ENCODE measurements around the gene TM2D3. TPM values are rescaled to one million over a fixed set of nuclear protein-coding genes. Genes with fewer than 3 reads are reported as not detected.

The TM2D3 gene
- total and polyA plus RNA-seq, 10 of the 15 experiments (the other 5 are each of a cell fraction or from before 2014, with no cell fraction given): 28.3 to 84.5 (median 45.0) TPM

DNA sequence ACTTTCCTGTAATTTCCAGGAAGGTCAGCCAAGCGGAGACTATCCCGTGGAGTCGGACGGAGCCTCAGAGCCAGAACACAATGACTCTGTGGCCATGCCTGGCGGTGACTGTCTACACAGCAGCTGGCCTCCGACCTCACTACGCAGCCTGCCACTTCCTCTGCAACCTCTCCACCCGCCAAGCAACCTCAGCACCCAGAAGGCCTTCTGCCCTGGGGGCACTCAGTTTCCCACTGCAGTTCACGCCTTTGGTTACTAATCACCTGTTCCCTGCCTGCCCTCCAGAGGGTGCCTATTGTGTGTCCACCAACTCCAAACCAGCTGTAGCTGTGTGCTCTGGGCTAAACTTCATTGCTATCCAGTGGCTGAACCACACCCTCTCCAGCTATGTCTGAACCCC lies 44.0 kb downstream of the TM2D3 start:
- Histone ChIP-seq H3K79me2 (ENCODE audit: control insufficient read depth, insufficient read depth, low read length) (no peaks in the 10 kb centered on the region), H2AFZ (ENCODE audit: control insufficient read depth, low read depth, low read length) (no peak overlapping the region), H3K4me2 (ENCODE audit: control insufficient read depth, insufficient read depth) (no peak overlapping the region), H3K9ac (ENCODE audit: control insufficient read depth, insufficient read depth, low read length) (no peak overlapping the region), H3K27ac (ENCODE audit: control insufficient read depth, insufficient read depth) (no peak overlapping the region), H3K27me3 (replicated peaks in 1 of 2; ENCODE audit: control insufficient read depth in 2 of 2, insufficient read depth in 2 of 2, low read length in 1 of 2) (no peaks in the 10 kb centered on the region), H3K9me3 (replicated peaks; ENCODE audit: control insufficient read depth, insufficient read depth, low read length) (no peaks in the 10 kb centered on the region; the same call in 2 of the 3 replicates), H3K4me3 (no peak overlapping the region), H4K20me1 (ENCODE audit: control insufficient read depth, insufficient read depth) (no peaks in the 10 kb centered on the region), H3K4me1 (ENCODE audit: control insufficient read depth, insufficient read depth, low read length) (no peaks in the 10 kb centered on the region), H3K36me3 (ENCODE audit: control insufficient read depth in 2 of 2, insufficient read depth in 2 of 2, low read length in 1 of 2) (no peaks in the 10 kb centered on the region)
- CTCF ChIA-PET: interaction anchor here (0.7 to 0.9 kb wide), 2 partner anchors 9 to 33 kb away, joined by 3 read pairs; no protein-coding TSS in a partner anchor
- TF ChIP-seq ASH2L (IDR thresholded peaks at IDR 0.05; ENCODE audit: borderline replicate concordance, low read depth): no peak
- no peak for TF ChIP-seq WRNIP1 (IDR thresholded peaks at IDR 0.05; ENCODE audit: borderline replicate concordance, low read depth, low read length)
- TF ChIP-seq, protein P1, sequence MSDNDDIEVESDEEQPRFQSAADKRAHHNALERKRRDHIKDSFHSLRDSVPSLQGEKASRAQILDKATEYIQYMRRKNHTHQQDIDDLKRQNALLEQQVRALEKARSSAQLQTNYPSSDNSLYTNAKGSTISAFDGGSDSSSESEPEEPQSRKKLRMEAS (IDR thresholded peaks at IDR 0.05; ENCODE audit: low read depth, low read length): no peak
- TF ChIP-seq JUND (IDR thresholded peaks at IDR 0.05; ENCODE audit: low read depth, low read length): no peak
- TF ChIP-seq CHD1 (IDR thresholded peaks at IDR 0.05; ENCODE audit: low read depth, low read length): no peak
- TF ChIP-seq TARDBP (IDR thresholded peaks at IDR 0.05; ENCODE audit: borderline replicate concordance): no peak
- TF ChIP-seq CHD4 (IDR thresholded peaks at IDR 0.05): no peak
- TF ChIP-seq, protein P2, sequence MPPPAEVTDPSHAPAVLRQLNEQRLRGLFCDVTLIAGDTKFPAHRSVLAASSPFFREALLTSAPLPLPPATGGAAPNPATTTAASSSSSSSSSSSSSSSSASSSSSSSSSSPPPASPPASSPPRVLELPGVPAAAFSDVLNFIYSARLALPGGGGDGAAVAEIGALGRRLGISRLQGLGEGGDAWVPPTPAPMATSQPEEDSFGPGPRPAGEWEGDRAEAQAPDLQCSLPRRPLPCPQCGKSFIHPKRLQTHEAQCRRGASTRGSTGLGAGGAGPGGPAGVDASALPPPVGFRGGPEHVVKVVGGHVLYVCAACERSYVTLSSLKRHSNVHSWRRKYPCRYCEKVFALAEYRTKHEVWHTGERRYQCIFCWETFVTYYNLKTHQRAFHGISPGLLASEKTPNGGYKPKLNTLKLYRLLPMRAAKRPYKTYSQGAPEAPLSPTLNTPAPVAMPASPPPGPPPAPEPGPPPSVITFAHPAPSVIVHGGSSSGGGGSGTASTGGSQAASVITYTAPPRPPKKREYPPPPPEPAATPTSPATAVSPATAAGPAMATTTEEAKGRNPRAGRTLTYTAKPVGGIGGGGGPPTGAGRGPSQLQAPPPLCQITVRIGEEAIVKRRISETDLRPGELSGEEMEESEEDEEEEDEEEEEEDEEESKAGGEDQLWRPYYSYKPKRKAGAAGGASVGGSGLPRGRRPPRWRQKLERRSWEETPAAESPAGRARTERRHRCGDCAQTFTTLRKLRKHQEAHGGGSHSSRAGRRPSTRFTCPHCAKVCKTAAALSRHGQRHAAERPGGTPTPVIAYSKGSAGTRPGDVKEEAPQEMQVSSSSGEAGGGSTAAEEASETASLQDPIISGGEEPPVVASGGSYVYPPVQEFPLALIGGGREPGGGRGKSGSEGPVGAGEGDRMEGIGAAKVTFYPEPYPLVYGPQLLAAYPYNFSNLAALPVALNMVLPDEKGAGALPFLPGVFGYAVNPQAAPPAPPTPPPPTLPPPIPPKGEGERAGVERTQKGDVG (CRISPR knock-in tag; IDR thresholded peaks at IDR 0.05): no peak
- no peak for TF ChIP-seq MLLT1 (IDR thresholded peaks at IDR 0.05)
- TF ChIP-seq HDAC2 (IDR thresholded peaks at IDR 0.05): no peak
- no peak for TF ChIP-seq RBBP5 (conservative IDR thresholded peaks at IDR 0.05)
- no peak for TF ChIP-seq RB1 (IDR thresholded peaks at IDR 0.05; ENCODE audit: borderline replicate concordance)
- no peak for TF ChIP-seq HCFC1 (IDR thresholded peaks at IDR 0.05; ENCODE audit: low read length)
- no peak for TF ChIP-seq NR2F1 (conservative IDR thresholded peaks at IDR 0.05)
- TF ChIP-seq SMC3 (IDR thresholded peaks at IDR 0.05; ENCODE audit: borderline replicate concordance, low read length): no peak
- intact Hi-C loops (cut with micrococcal nuclease; ENCODE audit: unreplicated experiment): no loop called here
- POLR2A ChIA-PET: no interaction called here
- RAD21 ChIA-PET (ENCODE audit: unreplicated experiment): no interaction called here
- in situ Hi-C loops (cut with MboI): no loop called here
- 68% methylated on average over 9 of the region's 9 CpGs for WGBS (ENCODE audit: insufficient coverage, insufficient replicate concordance, low lambda C conversion rate, missing lambda C conversion rate)
- BruUV-seq (replicated peaks): no TSS peak
- ATAC-seq: no peak
- no peak for FAIRE-seq
- no peak for DNase-seq (ENCODE audit: low read depth, low spot score)
- SMC1A ChIA-PET (ENCODE audit: uncharacterized antibody, unreplicated experiment): interaction anchor here (0.6 kb wide), 1 partner anchor 233 kb away, joined by 3 read pairs; no protein-coding TSS in a partner anchor
